Stimulated activated CD4-positive, alpha-beta T cell treated with anti-CD3 and anti-CD28 coated beads, Interleukin-2, amount 100 ng/mL, for 48 hours (primary cell): ENCODE measurements around the gene SH3PXD2A.
"Not testable (repeated sequence)": the region's sequence is repeated elsewhere in the genome, so short reads cannot be mapped to it uniquely, and the experiment has no call there.

Experiments
- DNase-seq, 2 donors: peaks; one replicate each; pipeline ENCODE4 v3.0.0-alpha.2; 2020

Gene SH3PXD2A

DNA sequence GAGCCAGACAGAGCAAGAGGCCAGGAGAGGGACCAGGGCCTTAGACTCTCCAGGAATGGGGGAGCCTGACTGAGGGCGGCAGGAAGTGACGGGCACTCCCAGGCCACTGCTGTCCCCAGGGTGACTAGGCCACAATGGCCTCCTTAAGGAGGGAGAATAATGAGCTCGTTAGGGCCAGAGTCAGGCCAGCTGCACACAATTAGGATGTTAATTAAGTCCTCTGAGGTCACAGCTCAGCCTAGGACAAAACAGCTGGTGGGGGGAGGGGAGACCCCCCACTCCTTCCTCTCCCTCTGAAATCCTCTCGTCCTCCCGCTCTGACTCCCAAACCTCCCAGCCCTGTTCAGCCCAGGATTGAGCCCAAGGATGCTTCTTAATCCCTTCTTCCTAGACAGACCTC, 218.9 kb downstream of the SH3PXD2A start:
- DNase-seq: no peak

DNA sequence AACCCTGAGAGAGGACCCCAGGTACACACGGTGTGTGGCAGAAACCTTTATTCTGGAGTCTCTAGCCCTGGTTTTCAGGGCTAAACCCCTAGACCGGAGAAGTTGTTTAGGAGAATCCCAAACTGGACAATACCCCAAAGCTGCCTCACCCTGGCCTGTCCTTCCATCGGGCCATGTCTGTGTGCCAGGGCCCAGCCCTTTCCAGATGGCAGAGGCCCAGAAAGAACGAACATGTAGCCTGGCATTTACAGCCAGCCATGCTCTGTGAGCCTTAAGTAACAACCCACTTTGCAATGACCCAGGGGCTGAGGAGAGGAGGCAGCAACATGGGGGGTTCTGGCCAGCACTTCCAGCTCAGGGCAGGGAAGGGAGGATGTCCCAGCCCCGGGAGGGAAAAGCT, 219.8 kb downstream of the SH3PXD2A start:
- no peak for DNase-seq

DNA sequence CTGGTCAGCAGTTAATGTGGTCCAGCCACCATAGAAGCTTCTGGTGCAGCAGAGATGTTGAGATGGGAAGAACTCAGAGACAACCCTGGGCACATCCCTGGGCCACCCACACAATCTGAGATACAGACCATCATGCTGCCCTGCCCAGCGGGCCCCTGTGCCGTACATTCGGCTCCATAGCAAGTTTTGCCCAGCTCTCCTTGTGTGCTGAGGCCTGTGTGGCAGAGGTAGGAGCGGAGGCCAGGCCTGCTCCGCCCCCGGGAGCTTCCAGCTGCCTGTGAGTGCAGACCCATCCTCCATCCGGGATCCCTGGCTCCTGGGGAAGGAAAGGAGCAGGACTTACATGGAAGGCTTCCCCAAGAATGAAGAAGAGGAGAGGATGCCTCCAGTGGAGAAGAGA, 221.5 kb downstream of the SH3PXD2A start:
- DNase-seq: no peak

DNA sequence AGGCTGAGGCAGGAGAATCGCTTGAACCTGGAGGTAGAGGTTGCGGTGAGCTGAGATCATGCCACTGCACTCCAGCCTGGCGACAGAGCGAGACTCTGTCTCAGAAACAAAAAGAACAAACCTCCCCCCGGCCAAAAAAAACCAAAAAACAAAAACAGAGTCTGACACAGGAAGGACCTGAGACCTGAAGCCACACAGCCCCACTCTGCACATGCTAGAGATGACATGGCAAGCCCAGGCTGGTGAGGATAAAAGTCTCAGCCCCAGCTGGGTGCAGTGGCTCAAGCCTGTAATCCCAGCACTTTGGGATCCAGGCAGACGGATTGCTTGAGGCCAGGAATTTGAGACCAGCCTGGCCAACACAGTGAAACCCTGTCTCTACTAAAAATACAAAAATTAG, 222.5 kb downstream of the SH3PXD2A start:
- not testable (repeated sequence) for DNase-seq

DNA sequence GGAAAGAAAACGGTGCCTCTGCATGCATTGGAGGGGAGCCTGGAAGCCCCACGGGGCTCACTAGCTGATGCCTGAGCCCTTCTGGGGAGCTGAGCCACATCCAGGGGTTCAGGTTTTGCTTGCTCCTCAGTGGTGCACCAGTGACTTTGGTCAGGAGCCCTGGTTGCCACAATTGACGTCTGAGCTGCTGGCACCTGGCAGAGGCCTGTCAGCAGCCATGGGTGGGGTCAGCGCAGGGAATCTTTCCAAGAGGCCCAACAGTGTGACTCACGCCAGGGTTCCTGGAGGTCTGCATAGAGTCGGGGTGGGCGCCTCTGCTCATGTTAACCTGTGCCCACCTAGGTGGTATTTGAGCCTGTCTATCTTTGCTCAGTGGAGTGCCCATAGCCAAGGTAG, 223.1 kb downstream of the SH3PXD2A start:
- DNase-seq: no peak

DNA sequence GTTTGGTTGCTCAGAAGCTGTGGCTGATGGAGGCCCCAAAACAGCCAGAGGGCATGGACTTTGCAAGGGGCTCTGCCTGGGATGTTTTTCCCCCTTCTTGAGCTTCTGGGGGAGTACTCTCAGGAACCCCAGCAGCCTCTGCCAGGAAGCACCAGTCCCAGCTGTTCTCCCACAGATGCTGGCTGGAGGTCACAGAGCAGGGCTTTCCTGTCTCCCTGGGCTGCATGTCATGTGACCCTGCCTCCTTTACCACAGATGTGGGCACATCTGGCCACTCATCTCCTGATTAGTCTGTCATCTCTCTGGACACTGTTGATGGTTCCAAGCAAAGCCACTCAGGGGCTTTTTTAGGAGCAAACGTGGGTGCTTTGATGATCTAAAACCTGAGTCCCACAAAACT, 225.2 kb downstream of the SH3PXD2A start:
- DNase-seq: no peak

DNA sequence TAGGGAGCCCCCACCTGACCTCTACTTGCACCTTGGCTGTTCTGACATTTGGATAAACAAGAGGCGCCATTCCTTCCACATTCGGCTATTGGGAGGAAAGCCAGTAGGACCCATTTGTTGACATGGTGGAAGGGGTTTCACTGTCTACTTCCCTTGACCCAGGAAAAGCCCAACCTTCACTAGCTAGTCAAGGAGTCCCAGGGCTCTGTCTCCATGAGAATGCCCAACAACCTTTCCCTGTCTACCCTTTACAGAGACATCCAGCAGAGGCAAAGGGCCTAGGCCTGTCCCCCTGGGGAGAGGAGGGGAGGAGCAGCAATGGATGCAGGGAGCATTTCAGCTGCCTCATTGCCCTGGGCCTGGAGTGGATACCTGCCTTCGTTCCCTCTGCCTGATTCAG, 225.8 kb downstream of the SH3PXD2A start:
- no peak for DNase-seq

DNA sequence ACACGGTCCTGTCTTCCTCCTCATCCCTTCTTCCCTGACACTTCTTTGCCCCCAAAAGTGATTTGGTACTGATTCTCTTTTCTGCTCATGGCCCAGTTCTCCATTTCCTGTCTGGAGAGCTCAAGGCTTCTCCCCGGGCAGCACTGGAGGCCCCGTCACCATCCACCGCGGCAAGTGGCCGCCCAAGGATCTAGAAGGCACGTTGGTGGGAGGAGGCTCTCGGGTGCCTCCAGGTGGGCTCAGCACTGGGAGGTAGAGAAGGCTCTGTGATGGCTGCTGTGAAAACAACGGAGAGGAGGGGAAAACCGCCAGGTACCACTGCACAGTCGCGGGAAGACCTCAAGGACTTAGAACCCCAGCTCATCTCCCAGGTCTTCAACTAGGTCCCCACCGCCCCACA, 227.5 kb downstream of the SH3PXD2A start:
- no peak for DNase-seq

DNA sequence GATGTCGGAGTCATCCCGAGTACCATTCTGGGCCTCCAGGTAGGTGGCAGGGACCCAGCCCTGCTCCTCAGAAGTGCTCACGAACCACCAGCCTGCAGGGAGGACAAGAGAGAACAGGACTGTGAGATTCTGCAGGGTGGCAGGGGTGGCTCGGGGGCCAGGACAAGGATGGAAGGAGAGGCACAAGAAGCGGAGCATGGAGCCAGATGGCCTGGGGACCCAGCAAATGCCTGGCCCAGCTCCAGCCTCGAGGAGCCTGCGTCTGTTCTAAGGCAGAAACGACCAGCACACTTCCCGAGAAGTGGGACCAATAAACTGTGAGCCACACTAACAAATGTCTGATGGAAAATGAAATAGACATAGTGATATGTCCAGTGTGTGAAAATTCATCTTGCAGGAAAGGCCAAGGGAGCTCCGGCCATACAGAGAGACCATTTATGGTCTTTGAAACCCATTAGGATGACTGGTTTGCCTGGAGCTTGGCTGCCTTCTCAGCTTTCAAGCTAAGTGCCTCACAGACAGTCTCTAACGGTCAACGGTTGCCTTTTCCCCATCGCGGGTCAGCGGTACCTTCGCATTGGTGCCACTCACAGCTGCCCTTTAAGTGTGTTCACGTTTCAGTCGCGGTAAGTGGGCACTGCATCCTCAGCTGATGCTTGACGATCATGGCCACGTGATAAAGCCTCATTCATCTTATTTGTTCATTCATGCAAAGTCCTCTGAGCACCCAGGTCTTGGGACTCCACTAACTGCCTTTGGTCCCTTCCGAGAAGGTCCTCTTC, 228.1 kb downstream of the SH3PXD2A start:
- no peak for DNase-seq

DNA sequence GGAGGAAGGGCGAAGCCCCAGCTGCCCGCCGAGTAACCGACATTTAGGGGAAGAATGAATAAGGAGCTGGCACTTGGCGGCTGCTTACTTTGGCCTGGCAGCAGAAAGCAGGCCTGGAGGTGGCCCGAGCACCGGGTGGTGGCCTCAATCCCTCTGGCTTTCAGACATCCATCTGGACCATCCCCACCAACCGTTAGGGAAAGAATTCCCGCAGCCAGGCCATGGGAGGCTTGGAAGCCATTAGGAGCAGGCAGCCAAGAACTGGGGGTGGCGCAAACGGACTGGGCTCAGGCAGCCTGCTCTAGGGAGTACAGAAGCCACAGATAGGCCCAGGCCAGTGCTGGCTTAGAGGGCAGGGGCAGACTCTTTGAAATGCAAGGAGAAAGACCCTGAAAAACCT, 229.2 kb downstream of the SH3PXD2A start:
- DNase-seq: no peak

DNA sequence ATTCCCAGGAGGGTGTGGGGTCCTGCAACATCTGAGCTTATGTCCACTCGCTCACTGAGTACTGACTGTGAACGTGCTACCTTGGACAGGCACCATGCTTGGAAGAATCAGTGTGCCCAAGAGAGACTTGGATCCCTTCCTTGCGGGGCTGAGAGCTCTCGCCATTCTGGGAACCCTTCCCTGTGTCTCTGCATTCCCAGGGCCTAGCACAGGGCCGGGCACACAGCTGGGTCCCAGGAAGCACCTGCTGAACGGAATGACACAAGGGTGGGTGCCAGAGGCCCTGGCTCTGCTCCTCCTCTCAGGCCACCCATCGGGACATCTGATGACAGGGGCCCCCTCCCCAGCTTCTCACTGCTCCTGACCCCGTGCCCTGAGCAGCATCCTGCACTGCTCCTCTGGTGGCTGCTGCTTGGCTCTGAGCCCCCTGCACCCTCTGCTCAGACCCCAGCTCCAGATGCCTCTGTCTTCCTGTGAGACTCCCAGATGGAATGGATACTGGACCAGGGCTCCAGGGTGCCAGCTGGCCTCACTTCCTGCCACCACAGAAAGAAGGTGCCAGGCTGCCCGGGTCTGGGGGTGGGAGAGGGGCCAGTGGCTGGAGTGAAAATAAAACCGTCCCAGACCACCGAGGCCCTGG, 232.3 kb downstream of the SH3PXD2A start:
- no peak for DNase-seq

DNA sequence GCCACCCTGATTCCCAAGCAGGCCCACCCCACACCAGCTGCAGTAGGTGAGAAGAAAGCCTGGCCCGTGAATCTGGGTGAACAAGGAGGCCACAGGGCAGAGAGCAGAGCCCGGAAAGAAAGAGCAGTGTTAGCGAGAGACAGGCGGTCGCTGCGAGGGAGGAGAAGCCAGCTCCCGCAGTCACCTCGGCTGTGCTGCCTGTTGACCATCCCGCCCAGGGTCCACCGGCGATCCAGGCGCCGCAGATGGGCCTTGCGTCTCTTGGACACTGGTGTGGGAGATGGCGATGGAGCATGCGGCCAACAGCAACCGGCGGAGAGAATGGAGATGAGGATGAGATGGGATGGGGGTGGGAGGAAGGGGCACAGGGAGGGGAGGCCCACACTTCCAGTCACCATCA, 233.1 kb downstream of the SH3PXD2A start:
- no peak for DNase-seq

DNA sequence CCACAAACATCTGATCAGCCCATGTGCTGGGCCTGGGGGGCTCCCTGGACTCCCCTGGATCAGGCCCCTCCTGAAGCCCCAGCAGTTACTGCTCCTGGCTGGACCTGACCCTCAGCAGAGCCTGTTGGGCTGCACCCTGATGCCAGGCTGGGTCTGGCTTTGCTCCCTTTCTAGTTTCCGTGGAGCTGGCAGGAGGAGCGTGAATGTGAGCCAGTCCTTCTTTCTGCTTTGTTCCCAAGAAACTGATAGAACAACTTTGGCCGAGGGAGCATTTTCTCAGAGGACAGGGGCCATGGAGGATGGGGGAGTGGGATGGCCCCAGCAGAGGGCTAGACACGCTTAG, 233.6 kb downstream of the SH3PXD2A start:
- no peak for DNase-seq

DNA sequence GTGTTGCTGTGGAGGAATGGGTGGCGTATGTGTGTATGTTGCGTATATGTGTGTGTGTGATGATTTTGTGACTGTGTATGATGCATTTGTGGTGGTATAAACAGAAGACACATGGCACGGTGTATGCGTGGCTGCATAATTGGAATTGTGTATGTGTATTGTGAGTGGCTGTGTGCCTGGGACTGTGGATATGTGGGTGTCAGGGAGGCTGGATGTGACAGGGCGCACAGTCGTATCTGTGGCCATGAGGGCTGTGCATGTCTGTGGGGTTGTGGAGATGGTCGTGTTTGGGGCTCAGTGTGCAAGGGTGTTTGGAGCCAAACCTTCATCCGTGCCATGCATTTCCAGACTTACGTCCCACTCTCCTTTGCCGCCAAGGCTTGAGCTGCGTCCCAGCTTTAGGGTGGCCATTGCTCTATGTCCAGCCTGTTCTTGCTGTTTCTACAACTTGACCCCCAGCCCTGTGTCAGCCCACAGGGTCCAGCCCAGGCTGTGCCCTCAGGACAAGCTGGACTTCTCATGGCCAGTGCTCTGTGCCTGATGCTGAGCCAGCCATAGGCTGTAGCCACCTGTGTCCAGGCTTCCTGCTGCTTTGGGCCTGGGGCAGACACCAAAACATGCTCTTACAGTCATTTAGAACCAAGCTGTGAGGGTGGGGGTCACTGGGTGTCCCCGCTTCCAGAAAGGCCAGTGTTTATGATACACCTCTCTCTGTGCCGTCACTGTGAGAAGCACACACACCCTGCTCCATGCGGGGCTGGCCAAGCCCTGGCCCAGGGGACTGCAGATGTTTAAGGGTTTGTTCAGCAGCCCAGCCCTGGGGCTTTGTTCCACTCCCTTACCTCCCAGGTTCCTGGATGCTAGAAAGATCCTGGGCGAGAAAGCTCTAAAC, 234.2 kb downstream of the SH3PXD2A start:
- DNase-seq: no peak

DNA sequence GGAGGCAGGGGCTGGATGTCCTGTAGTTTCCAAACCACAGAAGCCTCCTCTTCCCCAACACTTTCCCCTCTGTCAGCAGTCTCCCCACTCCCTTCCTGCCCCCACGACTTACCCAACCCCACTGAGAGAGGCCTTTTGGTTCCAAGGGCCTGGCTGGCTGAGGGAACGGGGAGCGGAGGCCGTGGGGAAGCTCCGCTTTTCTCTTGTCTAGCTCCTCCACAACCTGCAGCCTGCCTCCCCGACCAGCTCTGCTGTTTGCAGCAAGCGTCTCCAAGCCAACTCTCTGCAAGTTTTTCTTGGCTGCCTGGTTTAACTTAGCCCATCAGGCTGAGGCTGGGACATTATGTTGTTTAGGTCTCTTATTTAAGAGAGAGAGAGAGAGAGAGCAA, 235.0 kb downstream of the SH3PXD2A start:
- DNase-seq: no peak

DNA sequence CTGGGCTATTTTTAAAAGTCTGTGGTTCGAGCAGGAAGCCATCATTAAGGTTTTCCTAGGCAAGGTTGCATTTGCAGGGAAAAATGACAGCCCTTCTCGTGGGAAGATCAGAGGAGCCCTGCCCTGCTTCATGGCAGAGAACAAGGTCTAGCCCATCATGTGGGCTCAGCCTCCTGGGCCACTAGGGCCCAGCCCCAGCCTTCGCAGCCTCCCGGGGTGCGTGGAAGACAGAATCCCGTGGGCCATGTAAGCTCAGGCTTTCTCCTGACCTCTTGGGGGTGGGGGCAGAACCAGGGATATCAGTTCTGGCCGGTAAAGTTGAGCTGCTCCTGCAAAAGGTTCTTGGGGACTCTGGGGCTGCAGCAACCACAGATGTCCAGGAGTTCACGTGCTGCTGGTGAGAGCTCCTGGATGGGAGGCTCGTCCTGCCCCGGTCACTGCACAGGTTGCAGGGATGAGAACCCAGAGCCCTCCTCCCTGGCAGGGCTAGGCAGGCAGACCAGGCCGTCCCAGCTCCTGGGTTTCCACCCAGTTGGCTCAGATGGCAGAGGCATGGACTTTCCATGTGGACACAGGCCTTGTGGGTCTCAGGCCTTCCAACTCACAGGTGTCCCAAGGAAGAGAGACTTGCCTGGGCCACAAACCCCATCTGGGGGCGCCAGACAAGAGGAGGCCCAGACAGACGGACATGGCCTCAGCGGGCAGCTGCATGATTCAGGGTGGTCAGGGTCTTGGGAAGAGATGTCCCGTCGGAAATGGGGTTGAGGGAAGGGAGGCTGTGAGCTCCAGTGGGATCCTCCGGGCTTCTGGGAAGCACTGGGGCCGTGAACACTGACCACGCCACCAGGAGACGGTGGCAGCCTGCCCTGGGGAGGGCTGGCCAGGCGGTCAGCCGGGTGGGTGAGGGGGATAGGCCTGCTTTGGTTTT, 235.7 kb downstream of the SH3PXD2A start:
- no peak for DNase-seq

DNA sequence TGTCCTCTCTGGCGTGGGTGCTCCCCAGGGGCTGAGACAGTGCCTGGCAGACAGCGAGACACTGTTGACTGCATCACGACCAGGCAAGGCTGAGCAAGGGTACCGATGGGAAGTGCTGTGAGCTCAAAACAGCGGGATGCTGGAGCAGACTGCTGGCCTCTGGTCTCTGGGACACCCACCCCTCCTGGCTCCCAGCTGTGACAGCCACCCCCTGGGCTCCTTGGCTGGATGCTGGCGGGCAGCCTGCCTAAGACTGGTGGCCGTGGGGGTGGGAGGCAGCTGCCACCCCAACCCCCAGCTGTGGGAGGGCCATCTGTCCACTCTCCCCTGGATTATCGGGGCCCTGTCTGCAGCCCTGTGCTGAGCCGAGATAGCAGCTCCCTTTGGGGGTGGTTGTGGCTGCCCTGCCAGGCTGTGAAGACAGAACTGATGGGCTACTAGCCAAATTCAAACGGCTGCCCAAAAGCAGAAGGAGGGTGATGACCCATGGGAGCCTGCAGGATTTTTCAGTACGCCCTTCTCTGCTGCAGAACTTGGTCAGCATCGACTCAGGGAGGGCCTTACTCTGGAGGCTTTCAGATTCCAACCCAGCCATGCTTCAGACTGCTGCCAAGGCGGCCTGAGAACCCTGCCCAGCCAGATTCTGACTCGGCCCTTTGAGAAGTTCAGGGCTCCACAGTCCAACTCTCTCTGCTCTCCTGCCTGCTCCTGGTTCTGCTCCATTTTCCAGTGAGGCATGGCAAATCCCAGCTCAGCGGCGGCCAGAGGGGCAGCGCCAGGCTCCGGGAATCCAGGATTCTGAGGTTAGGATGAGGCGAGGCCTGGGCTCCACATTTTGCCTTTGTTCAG, 236.6 kb downstream of the SH3PXD2A start:
- DNase-seq: no peak

DNA sequence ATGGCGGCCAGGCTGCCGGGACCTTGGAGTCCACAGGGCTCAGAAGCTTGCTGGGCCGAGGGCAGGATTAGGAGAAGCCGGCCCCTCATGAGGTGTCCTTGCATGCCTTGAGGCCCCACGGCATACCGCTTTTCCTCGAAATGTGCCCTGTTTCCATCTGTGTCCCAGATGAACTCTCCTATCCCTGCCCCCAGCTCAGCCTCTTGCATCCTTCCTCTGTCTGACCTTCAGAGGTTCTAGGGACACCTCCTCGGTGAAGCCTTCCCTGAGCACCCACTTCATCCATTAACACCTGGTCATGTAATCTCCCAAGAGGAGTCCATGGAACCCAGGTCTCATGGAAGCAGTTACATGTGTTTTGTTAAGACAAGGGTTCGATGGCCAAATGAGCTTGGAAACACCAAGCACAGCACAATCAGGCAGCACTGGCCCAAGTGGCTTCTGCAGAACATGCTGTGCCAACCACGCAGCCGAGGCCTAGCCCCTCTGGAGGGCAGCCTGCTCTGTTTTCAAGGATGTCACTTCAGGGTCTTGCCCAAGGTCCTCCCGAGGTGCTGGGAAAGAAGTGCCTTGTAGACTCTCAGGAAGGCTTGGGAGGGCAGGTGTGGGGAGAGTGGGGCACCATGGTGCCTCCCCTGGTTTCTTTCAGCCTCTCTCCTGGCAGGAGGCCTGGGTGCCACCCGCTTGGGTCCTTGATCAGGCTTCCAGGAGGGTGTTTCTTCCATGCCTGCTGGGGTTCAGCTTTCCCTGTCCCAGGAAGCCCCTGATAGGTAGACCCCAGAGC, 237.6 kb downstream of the SH3PXD2A start:
- no peak for DNase-seq

DNA sequence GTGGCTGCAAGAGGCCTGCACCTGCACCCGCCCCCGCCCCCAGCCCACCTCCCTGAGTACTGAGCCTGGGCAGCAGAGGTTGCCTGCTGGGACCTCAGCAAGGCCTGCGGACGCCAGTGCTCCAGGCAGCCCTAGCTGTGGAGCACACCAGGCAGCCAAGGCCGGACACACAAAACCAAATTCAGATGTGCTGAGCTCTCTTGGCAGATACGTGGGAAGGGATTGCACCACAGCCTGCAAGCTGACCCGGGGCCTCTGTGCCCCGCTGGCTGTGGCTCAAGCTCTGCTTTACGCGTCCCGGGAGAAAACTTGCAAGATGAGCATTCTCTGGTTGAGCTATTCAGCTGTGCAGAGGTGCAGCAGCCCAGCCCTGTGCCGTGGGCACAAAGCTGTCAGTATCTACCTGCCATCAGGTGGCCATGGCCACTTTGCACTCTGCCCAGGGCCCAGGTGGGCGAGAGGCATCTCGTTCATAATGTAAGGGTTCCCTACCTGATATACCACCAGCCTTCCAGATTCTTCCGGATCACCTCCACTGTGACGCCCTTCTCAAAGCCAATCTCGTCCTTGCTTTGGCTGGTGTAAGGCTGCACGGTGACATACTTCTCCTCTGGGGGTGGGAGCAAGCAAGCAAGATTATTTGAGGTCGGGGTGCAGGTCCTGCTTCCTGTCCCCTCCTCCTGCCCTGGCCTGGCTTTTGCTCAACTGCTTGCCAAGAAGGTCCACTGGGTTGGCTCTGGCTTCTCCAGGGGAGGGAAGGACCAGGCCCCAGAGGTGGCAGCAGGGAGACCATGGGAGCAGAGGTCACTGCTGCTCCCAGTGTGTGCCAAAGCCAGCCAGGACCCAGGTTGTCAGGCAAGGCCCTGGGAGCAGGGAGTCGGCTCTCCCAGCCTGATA, 238.4 kb downstream of the SH3PXD2A start:
- DNase-seq: no peak
